DMS 273 (cell line): ENCODE measurements around the gene BMPR2.
A peak's percentile ranks its signal among the peaks of the same experiment; 100 is the strongest.

Source experiments
- DNase-seq: peaks from one replicate; lab custom pipeline; 2025; ENCODE audit not compliant: unreplicated experiment; lab: John Stamatoyannopoulos, UW

Gene BMPR2

GRCh38 chr2:202588647-202589581 lies 212.8 kb downstream of the BMPR2 start:
- DNase-seq = peak; percentile 92

GRCh38 chr2:202589582-202589949 lies 213.4 kb downstream of the BMPR2 start:
- DNase-seq = no peak

DNA sequence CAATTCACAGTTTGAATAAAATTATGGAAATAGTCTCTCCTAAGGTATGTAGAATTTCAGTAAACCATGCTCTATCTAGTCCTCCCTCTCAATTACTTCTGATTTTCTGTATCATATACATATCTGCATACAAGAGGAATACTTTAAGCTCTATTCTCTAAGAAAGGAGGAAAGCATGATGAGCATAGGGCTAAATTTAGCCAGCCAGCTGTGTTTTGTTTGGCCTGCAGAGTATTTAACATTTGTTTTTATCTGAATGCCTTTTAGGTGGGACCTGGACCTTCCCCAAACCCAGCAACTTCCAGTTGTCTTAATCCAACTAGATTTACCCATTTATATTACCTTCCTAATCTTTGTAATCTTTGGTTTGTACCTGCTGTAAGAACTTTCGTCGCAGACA lies 216.4 kb downstream of the BMPR2 start:
- no peak for DNase-seq

GRCh38 chr2:202599105-202599504 lies 223.0 kb downstream of the BMPR2 start:
- DNase-seq = no peak

DNA sequence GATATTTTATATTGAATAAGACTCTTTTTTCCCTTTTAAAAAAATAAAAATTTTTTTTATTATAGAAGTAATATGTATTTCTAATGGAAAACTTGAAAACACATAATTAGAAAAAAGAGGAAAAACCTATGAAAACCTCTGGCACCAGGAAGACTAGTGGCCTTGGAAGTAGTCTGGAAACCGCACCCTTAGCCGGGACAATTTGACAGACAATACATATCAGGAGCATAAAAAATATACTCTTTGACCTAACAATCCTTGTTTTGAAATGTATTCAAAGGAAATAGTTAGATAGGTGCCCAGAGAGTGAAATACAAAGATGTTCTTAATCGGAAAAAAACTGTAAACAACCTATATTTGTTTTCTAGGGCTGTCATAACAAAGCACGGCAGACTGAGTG lies 223.8 kb downstream of the BMPR2 start:
- no peak for DNase-seq

DNA sequence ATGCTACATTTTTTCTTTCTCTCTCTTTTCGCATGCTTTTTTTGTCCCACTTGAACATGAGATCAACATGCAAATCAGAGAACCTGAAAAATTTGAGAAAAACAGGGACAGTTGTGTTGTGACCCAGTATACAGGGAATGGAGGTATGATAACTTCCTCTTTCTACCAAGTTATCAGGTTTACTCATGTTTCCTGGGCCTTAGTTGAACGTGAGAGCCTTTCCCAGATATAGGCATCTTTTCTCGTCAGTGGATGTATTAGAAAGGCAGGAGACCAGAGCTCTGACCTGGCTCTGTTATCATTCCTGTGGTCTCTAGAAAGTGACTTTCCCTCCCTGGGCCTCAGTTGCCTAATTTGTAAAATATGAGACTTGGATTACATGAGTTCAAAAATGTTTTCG lies 228.6 kb downstream of the BMPR2 start:
- DNase-seq = no peak

DNA sequence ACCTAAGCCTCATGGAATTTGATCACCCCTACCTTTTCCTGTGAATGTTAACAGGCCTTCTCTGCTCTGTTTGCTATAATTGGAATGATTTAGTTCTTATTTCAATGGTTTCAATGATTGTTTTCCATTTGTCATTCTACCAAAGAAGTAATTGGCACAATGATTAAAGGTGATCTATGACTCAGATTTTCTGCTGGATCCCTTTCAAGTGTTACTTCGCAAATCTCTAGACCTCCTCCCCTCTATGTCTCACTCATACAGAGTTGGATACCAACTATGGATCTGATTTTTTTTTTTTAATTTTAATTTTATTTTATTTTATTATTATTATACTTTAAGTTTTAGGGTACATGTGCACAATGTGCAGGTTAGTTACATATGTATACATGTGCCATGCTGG lies 229.0 kb downstream of the BMPR2 start:
- no peak for DNase-seq

- DNase-seq = no peak
These were observed 232.2 kb downstream of the BMPR2 start for GRCh38 chr2:202608142-202608852.

DNA sequence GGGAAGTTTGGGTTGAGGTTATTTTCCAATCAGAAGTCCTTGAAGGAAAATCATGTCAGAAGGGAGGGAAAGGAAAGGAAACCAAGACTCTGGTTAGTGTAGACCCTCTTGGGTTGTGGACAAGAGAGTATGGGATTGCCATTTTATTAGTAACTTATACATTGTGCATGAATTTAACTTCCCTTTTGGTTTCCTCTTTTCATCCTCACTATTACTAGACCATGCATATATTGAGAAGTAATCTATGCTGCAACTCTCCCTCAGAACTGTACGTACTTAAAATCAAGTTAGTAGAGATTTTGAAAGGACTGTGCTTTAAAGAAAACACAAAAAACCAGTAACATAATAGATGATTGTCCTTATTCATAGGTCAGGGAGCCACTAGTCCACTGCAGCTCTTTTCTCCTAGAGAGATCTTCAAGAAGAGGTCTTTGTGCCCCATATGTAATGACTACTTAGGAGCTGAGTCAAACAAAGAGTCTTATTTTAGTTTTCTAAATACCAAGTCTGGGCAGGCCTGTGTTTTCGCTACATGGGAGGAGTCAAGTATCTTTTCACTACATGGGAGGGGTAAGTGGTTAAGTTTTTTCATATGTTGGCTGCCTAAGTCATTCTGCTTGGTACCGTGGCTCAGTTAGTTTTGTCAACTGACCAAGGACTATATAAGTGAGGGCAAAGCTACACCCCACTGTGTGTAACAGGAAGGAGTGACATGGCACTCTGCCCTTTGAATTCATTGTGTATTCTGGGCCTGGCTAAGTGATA lies 233.4 kb downstream of the BMPR2 start:
- no peak for DNase-seq

- DNase-seq = no peak
These were observed 234.3 kb downstream of the BMPR2 start for GRCh38 chr2:202610380-202610779.

DNA sequence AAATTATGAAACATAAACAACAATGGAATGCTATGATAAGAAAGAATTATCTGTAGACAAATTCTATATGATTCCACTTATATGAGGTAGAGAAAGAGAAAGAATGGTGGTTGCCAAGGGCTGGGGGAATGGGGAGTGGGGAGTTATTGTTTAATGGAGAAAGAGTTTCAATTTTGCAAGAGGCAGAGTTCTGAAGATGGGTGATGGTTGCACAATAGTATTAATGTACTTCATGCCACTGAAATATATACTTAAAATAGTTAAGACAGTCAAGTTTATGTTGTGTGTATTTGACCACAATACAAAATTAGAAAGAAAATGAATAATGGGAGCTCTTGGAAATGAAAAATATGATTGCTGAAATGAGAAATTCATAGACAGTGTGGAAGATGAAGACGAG lies 236.0 kb downstream of the BMPR2 start:
- no peak for DNase-seq

GRCh38 chr2:202613479-202613878 lies 237.4 kb downstream of the BMPR2 start:
- DNase-seq = no peak
